Lower leg skin (tissue), 3 donors: ENCODE measurements around the gene SCMH1.

ENCODE experiments used
- CTCF ChIP-seq, 3 donors: fragments of 450-650 bp; IDR thresholded peaks; one replicate each; pipeline ENCODE4 v1.5.1; 2016; ENCODE audit warnings: antibody characterized with exemption in 3 of 3, mild to moderate bottlenecking in 3 of 3, moderate library complexity in 2 of 3
- POLR2A ChIP-seq, 2 donors: fragments of 450-650 bp; IDR thresholded peaks; one replicate each; pipeline ENCODE4 v1.6.1; 2016 to 2017; ENCODE audit warnings: antibody characterized with exemption in 2 of 2, mild to moderate bottlenecking in 1 of 2, moderate library complexity in 1 of 2

GRCh38 chr1:41098730-41099460, 143.2 kb downstream of the SCMH1 start:
- TF ChIP-seq CTCF (IDR thresholded peaks at IDR 0.05) (no peak), POLR2A (IDR thresholded peaks at IDR 0.05) (no peak)
